Fibroblast of the conjunctiva (primary cell): ENCODE results near the gene MATN1.

Experiments used
- DNase-seq: peaks from one replicate; pipeline ENCODE4 v3.0.0-alpha.2; 2010; ENCODE audit warnings: low read depth

Gene MATN1

DNA sequence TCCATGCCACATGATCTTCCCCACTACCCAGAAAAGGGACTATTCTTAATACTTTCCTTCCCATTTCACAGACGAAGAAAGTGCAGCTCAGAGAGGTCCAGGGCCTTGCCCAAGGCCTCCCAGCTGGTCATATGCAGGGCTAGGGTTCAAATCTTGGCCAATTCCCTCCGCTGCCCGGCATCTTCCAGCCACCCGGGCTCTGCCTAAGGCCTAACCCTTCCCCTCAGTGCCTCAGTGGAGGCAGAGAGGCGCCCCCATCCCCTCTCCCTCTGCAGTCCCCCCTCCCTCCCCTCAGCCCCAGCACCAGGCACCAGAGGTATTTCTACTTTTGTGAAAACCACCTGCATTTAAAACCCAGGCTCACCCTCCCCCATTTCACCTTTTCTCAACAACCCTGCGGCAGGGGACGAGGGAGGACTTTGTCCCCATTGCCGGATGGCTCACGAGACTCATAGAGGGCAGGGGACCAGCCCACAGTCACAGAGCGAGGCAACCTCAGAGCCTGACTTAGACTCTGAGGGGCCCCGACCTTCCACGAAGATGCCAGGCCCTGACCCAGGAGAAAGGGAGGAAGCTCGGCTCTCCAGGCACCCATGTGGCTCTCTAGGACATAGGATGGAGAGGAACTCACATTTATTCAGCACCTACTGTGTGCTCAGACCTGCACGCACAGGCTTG is 21.9 kb upstream of the MATN1 start:
- no peak for DNase-seq

DNA sequence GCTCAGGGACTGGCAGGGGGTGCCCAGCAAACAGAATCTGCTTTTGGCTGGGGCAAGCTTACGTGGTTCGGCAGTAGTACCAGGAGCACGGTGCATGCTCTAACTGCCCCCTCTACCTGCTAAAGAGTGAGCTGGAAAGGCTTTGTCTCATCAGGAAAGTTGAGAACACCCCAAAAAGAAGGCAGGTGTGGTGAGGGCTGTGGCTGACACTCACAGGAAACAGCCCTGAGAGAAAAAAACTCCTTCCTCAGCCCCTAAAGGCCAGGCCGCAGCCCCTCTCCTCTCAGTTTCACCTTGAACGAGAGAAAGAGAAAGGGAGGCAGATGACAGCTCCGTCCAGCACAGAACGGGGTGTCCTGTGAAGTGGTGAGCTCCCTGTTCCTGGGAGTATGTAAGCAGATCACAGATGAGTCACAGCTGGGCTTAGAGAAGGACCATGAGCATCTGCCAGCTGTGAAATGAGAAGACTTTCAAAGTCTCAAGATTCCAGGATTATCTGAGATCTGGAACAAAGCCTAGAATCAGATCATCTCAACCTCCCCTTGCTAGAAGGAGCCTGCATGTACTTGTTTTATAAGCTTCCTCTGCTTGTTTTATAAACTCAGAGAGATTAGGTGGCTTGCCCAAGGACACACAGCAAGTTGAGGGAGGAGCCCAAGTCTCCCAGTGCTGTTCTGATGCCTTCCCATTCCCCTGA is 20.8 kb upstream of the MATN1 start:
- peak; percentile 30 for DNase-seq

DNA sequence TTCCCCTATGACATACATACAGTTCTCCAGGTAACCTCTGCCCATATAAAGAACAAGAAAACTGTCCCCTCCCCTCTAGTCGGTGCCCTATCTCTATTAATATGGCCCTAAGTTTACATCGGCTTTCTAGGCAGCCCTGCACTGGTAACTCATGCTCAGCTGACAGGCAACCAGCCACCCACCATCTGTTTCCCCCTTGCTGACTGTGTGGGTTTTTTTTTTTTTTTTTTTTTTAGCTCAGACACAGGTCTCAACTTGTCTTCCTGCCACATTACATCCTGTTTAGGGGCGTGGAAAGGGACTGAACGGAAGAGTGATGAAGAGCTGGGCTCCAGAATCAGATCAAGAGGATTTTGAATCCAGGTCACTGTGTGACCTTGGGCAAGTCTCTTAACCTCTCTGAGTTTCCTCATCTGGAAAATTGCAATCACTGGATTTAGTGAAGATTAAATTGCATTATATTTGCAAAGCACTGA is 20.2 kb upstream of the MATN1 start:
- no peak for DNase-seq

DNA sequence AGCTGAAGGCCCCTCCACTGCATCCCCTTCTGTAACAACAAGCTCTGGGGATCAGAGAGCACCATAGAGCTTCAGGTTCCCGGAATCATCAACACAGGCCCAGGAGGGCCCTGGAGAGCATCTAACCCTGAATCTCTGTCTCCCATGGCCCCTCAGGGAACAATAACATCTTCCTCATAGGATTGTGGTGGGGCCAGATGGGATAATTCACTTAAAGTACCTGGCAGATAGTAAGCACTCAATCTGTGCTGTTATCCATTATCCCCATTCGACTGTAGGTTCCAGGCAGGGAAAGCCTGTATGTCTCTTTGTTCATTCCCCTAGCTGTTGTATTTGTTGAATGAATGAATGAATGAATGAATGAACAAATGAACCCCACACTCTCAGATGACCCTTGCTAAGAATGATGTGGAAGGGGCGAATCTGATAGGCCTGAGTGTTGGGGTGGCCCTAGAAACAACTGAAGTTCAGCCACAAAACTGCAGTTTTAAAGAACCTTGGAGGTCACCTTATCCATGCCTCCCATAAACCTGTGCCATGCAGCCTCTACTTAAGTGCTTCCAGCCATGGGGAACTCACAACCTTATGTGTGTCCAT is 19.7 kb upstream of the MATN1 start:
- no peak for DNase-seq

DNA sequence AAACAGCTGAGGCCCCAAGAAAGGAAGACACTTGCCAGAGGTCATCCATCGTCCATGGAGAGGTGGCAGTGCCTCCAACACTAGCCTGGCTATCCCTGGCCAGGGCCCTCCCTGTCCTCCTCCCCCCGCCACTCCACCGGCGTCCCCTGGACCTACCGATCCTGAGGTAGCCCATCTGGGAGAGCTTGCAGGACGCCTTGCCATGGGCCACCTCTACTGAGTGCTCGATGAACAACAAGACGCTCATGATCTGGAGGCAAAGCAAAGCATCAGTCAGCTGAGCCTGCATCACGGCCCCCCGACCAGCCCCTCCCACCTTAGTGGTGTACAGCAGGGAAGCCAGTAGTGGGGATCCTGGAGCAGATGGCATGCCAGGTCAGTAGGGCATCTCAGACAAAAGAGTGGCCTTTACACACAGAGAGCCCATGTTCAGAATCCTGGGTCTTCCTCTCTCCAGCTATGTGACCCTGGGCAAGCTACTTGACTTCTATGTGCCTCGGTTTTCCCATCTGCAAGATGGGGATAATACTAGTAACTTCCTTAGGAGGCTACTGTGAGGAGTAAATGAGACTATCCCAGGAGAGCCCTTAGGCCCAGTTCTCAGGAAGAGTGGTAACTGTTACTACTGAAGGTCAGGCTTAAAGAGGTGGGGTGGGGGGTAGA is 19.0 kb upstream of the MATN1 start:
- no peak for DNase-seq

DNA sequence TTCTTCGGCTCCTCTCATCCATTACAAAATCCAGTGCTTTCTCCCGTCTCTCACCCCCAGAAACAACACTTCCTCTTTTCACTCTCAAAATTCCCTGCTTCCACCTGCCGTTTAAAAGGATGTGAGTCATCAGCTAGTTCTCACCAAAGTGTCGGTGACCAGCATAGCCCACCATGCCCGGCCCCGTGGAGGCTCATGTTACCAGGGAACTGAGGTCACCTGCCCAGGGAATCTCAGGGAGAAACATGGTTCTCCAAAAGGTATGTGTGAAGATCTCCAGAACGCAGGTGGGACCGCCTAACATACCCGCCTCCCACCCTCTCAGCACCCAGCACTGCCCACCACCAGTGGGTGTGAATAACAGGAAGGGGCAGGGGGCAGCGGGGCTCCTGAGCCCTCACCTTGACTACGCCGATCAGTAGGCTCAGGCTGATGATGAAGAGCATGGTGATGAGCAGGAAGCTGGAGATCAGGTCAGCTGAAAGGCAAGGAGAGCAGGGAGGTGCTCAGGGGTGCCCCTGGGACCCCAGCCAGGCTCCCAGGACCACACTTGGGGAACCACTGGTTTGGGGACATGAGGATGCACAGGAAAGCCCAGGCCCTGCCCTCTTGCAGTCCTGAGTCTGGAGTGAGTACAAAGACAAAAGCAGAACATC is 18.0 kb upstream of the MATN1 start:
- no peak for DNase-seq

DNA sequence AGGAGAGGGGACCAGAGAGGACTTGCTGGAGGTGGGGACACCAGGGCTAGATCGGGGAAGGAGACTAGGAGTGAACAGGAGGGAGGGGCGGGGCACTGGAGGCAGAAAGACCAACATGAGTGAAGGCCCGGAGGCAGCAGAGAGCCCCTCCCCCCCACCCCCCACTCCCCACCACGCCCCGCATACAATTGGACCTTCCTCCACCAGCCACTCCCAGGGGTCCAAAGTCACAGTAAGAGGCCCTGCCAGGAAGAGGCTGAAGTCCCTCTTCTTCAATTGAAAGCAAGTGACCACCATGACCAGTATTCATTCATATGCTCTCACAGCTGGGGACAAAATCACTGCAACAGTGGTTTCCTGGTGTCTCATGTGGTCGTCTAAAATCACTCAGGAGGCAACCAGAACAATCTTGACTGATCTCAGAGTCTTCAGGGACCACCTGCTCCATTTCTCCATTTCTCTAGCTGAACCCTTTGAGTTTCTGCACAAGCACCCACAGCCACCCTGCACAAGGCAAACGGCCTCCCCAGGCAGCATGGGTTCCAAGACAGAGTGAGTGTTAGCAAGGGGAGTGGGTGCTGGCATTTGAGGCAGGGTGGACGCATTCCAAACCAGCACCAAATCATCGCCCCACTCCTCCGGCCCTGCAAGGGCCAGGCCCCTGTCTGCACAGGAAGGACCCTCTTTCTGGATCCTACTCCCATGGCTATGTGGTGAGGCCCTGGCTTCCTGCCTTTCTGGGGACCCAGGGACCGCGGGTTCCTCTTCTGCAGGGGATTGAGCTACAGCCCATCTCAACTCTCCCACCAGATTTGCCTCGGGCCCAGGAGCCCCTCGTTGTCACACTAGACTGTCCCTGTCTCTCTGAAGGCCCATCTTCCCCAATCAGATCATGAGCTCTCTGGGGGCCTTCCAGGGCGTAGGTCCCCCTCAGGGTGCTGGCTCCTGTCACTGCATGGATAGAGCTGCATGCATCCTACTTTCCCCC is 17.2 kb upstream of the MATN1 start:
- DNase-seq = no peak

DNA sequence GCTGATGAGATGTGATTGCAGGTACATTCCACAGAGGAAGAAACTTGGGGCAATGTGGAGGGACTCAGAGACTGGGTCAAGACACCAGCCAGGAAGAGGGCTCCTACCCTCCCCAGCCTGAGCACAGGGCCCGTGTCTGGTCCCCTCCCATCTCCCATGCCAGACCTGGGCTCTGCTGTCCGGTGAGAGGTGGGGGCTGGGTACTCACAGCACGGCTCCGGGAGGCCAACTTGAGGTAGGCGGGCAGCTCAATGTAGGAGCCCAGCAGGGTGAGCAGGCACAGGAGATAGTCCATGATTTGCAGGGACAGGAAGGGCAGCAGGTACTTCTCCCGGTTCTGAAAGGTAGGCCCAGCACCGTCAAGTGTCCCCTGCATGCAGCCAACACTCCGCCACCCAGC is 16.2 kb upstream of the MATN1 start:
- no peak for DNase-seq

DNA sequence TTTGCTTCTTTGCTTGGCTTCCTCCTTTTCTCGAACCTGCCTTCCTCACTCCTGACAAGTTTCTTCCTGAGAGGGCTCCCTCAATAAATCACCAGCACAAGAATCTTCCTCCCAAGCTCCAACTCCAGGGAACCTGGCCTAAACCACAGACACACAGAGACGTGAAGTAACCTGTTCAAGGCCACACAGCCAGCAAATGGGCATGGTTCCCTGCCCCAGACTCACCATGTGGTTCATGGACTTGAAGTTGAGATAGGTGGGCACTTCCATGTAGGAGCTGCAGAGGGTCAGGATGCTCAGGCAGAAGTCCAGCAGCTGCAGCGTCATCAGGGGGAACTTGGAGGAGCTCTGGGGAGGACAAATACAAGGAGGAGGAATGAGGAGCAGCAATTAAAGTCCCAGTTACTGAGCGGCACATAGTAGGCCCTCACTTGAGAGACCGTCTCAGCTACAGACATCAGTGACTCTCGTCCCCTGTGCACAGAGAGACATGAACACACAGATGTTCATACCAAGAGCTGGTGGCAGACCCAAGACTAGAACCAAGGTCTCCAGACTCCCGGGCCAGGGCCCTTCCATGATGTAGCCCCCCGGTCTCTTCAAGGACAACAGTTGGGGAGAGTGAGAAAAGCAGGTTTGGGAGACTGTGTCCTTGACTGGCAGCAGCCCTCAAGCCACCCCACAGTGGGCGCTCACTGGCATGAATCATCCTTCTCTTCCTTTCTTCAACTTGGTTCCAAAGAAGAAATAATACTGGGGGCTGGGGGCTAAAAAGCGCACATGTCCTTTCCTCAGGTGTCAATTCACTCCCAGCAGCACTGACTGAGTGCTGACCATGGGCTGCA is 15.6 kb upstream of the MATN1 start:
- no peak for DNase-seq

DNA sequence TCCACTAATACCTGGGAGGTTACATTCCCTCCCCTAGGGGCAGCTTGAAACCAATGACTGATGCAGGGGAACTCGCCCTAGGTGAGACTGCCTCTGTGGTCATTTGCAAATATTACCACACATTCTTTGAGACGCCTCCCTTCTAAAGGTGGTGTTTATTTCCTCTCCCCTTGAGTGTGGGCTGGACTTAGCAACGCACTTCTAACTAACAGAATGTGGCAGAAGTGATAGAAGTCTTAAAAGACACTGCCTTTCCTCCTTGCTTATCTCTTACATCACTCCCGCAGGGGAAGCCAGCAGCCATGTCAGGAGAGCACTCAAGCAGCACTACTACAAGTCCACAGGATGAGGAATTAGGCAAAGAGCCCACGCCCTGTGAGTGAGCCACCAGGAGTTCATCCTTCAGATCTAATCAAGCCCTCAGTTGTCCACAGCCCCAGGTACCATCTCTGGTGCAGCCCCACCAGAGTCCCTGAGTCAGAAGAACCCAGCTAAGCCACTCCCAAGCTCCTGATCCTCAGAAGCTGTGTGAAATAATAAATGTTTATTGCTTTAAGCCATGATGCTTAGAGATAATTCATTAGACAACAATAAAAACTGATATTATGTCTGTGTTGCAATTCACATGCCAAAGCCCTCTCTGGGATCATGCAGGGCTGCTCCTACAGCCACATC is 14.8 kb upstream of the MATN1 start:
- DNase-seq = no peak

DNA sequence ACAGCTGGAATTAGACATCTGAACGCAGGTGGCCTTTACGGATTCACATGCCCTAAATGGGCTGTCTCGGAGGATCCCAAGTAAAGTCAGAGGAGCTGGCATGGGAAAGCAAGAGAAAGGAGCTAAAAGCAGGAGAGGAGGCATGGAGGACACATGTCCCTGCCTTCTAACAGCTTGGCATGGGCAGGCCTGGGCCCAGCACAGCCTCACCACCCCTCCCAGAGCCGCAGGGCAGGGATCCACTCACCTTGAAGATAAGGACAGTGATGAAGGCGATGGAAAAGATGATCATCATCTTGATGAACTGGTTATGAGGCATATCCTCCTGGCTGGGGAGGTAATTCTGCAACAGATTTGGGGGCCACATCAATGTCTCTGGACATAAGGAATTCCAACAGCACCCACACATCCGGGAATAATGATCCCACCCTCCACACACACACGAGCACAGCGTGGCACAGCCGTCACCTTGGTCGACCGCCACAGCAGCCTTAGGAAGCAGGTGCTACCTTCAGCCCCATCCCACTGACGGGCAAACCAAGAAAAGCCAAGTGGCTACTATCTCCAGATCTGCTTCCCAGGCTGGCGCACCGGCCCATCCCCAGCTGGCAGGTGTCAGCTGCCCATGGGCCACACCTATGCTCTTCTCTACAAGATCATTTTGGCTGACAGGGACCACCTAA is 14.1 kb upstream of the MATN1 start:
- DNase-seq = no peak

DNA sequence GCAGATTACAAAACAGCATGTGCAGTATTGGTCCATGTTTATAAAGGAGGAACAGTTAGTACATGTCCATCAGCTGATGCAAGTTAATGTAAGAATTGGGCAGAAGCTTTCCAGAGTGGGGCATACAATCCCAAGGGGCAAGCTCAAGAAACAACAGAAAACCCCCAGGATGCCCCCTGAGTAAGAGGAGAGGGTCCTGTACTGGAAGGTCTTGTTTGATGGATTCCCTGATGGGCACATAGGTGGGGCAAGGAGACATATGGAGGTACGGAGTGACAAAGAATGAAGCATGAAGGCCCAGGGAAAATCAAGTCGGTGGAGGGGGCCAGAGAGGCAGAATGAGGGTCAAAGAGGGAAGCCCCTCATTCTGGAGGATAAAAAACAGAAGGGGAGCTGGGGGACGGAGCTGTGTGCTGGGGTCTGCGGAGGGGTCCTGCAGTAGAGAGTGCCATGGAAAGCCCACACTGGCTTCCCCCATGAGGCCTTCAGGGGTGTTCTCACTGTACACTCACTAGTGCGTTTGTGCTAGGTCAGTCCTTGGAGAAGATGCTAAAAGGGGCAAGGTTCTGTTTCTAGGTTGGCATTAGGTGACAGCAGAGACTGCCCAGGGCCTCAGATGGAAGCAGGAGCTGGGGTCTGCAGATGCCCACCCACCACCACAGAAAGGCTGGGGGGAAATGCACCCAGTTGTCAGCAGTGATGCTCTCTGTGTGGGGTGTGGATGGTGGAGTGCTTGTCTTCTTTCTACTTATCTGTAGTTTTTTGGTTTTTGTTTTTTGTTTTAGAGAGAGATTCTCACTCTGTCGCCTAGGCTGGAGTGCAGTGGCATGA is 12.5 kb upstream of the MATN1 start:
- DNase-seq = no peak

DNA sequence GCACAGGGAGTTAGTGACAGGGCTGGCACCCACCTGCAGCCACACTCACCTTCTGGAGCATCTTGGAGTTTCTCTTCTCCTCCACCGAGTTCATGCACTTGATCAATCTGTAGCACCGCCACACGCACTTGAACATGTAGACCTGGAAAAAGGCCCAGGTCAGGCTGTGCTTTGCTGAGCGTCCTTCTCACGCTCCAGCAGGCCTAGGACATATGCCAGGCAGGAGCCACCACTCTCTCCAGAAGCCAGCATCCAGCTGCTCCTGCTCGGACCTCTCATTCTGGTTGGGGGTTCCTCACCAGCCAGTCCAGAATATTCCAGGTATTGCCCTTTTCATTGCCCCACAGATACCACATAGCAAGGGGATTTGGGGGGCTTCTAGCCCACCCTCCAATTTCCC is 11.7 kb upstream of the MATN1 start:
- DNase-seq = no peak

DNA sequence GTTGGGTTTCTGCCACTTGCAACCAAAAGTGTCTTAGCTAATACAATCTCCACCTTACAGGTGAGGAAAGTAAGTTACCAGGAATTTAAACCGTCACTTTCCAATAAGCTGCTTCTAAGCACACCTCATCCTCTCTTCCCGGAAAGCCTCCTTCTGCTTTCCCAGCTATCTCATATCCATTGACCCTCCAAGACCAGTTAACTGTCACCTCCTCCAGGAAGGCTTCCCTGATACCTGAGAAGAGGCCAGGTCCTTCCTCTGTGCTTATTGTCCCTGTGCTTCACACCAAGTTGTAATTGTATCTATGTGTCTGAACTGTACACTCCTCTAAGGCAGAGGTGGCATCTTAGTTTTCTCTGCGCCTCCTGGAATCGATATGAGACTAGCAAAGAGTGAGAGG is 11.2 kb upstream of the MATN1 start:
- no peak for DNase-seq

DNA sequence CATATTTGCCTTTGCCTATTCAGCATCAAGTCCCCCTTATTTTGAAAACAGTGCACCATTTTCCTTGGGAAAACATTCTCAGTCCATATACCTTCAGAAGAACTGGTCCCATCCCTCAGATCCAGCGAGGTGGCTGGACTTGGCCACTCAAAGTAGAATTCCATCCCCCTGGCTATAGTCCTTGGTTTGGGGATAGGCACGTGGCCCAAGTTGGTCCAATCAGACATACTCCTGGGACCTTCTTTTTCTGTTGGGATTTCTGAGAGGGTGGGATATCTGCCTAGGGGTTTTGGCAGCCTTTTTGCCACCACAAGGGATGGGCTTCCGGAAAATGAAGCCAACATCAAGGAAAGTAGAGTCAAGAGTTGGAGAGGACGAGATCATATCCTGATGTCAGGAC is 10.7 kb upstream of the MATN1 start:
- DNase-seq = no peak

DNA sequence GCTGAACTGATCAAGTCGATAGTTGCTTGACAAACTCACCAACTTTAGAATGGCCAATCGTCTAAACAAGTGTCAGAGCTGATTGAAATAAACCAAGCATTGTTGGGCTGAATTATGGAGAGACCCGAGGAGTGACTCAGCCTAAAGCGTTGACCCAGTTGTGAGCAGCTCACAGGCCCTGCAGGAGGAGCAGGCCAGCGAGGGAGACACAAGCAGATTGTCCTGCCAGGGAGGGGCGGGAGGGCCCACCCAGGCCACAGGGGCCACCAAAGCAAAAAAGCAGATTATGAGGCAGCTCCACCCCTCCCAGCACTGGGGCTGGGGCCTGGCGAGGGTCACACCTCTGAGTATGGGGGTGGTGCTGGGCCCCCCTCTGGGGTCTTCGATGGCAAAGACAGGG is 10.1 kb upstream of the MATN1 start:
- DNase-seq = no peak

DNA sequence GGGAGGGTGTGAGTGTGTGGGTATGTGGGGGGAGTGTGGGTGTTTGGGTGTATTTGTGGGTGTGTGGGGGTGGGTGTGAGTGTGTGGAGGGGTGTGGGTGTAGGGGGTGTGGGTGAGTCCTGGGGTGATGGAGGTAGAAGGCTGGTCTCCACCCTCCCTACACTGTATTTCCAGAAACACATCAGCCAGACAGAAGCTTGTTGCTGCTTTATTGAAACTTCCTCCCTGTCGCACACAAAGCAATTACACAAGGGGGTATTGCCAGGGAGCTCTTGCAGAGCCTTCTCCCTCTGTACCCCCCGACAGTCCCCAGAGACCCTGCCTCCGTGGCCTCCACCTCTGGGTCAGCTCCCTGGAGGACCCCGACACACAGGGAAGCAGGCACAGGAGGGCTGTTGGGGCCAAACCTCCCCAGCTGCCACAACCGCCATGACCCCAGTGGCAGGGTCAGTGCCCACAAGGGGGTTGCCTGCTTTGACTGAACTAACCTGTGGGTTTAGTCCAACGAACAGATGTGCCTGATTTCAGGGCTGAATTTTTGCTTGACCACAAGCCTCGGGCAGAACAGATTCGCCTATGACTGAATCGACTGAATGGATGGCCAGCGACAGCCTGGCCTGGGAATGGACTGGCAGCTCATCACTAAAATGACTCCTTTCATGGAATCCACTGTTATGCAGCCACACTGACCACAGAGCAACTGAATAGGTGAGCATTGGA is 9.1 kb upstream of the MATN1 start:
- no peak for DNase-seq
